ENCODE data around the gene EIF3I.
A peak's percentile ranks its signal among the peaks of the same experiment; 100 is the strongest.
"Not testable (repeated sequence)": the region's sequence is repeated elsewhere in the genome, so short reads cannot be mapped to it uniquely, and the experiment has no call there.

EIF3I gene

GRCh38 chr1:32232558-32233304 is 10.5 kb downstream of the EIF3I start:
- DNase-seq (ENCODE audit: low spot score) = no peak

DNA sequence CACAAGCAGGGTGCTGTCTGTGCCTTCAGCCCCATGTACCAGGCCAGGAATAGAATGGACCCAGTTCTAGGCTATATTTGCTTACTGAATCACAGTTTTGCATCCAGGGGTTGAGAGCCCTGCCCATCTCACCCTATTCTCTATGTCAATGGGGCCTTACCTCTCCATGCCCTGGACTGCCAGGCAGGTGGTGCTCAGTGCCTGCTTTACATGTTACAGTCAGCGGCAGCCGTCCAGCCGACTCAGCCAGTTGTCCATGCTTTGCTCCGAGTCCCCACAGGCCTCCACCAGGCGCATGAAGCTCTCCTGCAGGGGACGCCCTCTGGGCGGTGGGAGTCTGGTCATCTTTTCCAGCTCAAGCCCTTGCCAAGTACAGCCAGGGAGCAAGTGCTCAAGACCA is 12.6 kb downstream of the EIF3I start:
- DNase-seq (ENCODE audit: low spot score) = no peak

DNA sequence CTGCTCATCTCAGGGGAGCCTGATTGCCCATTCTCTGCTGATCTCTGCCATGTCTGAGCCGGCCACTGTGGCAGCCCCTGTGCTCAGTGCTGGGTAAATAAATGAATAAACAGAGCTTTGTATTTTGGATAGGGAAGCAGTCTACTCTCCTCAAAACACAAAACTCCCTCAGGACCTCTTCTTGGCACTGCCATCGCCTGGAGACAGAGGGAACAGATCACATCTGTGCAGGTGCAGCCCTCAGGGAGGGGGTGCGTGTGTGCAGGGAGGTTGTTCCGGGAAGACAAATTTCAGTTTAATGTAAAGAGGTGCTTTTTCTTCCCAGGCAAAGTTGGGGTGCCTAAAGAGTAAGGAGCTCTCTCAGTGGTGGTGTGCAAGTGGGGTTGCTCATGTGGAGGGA is 17.1 kb downstream of the EIF3I start:
- no peak for DNase-seq (ENCODE audit: low spot score)

GRCh38 chr1:32239790-32240139 is 17.6 kb downstream of the EIF3I start:
- DNase-seq (ENCODE audit: low spot score) = no peak

- DNase-seq (ENCODE audit: low spot score) = no peak
These were observed 18.1 kb downstream of the EIF3I start for GRCh38 chr1:32240140-32240951.

DNA sequence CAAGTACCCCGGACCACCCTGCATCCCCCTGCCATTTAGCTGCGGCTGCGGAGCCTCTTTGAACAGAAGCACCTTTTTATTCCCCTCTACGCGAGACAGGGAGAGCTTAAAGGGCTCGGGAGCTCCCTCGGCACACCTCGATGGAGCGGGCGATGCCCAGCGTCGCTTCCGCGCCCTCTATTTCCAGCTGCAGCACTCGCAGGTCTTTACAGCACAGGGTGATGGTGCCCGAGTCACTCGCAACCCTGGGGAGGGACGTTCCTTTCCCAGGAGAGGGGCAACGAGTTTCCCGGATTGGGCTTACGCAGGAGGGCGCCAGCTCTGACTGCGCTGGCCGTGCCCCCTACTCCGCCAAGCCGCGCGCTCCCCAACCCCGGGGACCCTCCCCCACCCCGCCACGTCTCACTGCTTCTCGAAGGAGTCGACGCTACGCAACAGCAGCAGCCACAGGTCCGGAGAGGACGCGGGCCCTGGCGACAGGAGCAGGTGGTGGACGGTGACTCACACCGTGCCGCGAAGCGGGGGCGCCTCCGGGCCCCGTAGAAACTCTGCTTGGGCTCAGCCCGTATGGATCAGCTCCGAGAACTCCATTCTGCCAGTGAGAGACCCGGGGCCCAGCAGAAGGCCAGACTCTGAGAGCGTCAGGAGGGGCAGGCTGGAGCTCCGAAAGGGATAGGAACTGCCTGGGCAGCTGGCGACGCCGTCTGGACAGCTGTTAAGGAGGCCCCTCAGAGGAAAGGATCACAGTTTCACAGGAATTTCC is 19.0 kb downstream of the EIF3I start:
- no peak for DNase-seq (ENCODE audit: low spot score)

DNA sequence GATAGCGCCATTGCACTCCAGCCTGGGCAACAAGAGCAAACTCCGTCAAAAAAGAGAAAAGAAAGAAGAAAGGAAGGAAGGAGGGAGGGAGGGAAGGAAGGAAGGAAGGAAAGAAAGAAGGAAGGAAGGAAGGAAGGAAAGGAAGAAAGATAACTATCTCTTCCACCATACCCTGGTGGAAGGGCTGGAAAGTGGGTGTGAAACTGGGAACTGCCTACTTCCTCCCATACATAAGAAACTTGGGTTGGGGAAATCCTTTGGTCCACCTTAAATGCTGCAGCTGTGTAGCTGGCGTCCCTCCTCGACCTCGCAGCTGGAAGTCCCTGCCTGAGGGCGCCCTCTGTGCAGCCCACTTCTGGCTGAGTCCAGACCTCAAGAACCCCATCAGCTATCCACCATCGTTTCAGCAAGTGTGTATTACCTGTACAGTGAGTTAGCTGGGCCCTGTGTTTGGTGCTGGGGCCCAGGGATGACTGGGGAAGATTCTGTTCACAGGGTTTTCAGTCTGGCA is 20.2 kb downstream of the EIF3I start:
- DNase-seq (ENCODE audit: low spot score) = no peak

GRCh38 chr1:32246888-32247273 is 24.7 kb downstream of the EIF3I start, which contains the start of gene FAM167B:
Gene FAM167B (plus strand): TSS chr1:32247222. CDS start chr1:32247422, 200 bp downstream.
- no peak for DNase-seq (ENCODE audit: low spot score)

DNA sequence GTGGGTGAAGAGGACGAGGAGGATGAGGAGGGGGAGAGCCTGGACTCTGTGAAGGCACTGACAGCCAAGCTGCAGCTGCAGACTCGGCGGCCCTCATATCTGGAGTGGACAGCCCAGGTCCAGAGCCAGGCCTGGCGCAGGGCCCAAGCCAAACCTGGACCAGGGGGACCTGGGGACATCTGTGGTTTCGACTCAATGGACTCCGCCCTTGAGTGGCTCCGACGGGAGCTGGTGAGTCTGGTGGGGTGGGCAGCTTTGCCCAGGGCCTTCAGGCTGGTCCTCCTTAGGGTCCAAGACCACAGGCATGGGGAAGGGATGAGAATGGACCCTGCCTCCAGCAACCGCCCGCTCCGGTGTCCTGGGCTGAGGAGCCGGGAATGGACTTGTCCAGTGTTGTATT is 25.2 kb downstream of the EIF3I start:
- no peak for DNase-seq (ENCODE audit: low spot score)

- peak; percentile 85 for DNase-seq (ENCODE audit: low spot score)
These were observed 26.0 kb downstream of the EIF3I start for GRCh38 chr1:32247983-32248889.

- peak; percentile 89 for DNase-seq (ENCODE audit: low spot score)
These were observed 27.8 kb downstream of the EIF3I start for GRCh38 chr1:32249831-32250525.

- DNase-seq (ENCODE audit: low spot score) = peak; percentile 77
These were observed 28.9 kb downstream of the EIF3I start, which contains the start of gene LCK for GRCh38 chr1:32250893-32251716. Gene LCK (plus strand): TSS chr1:32251265. CDS start chr1:32274330, 23,065 bp downstream.

DNA sequence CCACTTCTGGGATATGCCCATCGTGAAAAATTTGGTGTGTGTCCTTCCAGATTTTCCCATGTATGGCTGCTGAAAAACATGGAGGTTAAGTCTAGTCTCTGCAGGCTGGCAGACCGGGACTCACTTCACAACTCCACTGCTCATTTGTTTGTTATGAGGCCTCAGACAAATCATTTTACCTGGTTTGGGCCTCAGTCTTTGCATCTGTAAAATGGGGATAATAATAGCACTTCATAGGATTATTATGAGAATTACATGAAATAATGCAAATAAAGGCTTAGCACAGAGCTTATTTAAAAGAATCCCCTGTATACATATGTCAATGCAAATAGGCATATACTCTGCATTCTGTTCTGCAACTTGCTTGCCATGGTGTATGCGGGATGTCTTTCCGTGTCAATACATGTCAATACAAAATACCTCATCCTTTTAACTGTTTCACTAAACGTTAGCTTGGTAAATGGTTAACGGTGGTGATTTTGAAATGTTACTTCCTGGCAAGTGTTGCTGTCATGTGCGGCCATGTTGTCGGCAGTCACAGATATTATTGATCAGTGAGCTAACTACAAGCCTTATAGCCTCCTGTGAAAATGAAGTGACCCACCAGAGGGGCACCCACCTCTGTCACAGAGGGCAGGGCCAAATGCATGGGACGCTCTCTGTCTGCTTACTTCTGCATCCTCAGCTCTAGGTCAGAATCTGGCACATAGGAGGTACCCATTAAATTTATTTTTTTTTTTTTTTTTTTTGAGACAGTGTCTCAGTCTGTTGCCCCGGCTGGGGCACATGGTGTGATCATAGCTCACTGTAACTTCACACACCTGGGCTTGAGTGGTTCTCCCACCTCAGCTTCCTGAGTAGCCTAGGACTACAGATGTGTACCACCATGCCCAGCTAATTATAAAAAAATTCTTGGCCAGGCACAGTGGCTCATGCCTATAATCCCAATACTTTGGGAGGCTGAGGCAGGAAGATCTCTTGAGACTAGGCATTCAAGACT is 33.2 kb downstream of the EIF3I start:
- DNase-seq (ENCODE audit: low spot score) = no peak

DNA sequence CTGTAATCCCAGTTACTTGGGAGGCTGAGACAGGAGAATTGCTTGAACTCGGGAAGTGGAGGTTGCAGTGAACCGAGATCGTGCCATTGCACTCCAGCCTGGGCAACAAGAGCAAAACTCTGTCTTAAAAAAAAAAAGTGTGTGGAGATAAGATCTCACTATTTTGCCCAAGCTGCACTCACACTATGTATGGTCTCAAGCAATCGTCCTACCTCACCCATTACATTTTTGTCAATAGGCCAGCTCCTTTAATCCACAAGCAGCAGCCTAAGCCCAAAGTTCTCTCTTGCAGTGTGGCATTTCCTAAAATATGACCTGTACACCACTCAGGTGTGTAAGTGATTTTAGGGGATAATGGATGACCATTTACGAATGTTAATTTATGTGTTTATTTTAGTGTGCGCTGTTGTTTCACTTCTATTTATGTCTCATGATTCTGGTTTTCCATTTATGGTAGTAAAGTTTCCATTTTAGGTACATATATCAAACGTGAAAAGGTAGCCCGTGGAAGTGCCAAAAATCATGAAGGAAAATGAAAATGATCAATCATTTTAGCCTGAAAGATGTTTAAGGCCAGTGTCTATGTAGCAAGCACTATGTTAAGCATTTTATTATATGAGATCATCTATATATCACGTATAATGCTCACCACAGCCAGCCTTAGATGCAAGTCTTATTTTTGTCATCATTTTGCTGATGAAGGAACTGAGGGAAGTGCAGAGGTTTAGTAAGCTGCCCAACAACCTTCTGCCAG is 34.4 kb downstream of the EIF3I start:
- DNase-seq (ENCODE audit: low spot score) = no peak

- no peak for DNase-seq (ENCODE audit: low spot score)
These were observed 35.0 kb downstream of the EIF3I start for GRCh38 chr1:32257227-32257508.

DNA sequence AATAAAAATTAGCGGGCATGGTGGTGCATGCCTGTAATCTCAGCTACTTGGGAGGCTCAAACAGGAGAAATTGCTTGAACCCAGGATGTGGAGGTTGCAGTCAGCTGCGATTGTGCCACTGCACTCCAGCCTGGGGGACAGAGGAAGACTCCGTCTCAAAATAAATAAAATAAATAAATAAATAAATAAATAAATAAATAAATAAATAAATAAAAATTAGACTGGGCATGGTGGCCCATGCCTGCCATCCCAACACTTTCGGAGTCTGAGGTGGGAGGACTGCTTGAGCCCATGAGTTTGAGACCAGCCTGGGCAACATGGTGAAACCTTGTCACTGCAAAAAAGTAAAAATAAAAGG is 41.0 kb downstream of the EIF3I start:
- DNase-seq (ENCODE audit: low spot score) = not testable (repeated sequence)

DNA sequence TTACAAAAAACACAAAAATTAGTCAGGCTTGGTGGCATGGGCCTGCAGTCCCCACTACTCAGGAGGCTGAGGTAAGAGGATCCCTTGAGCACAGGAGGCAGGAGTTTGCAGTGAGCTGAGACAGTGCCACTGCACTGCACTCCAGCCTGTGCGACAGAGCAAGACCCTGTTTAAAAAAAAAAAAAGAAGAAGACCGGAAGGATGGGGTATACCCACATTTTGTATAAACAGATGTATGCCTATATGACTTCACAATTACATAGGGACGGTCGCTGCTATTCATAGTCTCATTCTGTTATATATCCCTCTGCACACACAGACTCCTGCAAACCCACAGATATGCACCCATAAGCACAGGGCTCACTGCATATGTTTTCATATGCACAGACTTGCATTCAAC is 41.5 kb downstream of the EIF3I start:
- DNase-seq (ENCODE audit: low spot score) = peak; percentile 86

GRCh38 chr1:32265846-32266245 is 43.6 kb downstream of the EIF3I start:
- DNase-seq (ENCODE audit: low spot score) = no peak

Measured in NAMALWA (cell line).